OCI-LY1 (cell line): ENCODE data around the gene RAVER1.

Experiments
- H2AFZ ChIP-seq: fragments of 200-600 bp; sonication (generic), shearing (Covaris generic); 2 replicates; pipeline ENCODE4 v1.6.0; 2014; ENCODE audit warnings: antibody characterized with exemption, mild to moderate bottlenecking, low read length
- H3F3A ChIP-seq: fragments of 200-600 bp; sonication (generic), shearing (Covaris generic); 2 replicates; pipeline ENCODE4 v1.6.0; 2014; ENCODE audit warnings: mild to moderate bottlenecking, antibody characterized with exemption, low read length, moderate library complexity; ENCODE audit not compliant: insufficient read depth
- H3K27ac ChIP-seq: fragments of 200-600 bp; sonication (generic); 2 replicates; pipeline ENCODE4 v1.5.1; 2014; ENCODE audit warnings: low read length, mixed run types, mild to moderate bottlenecking, low read depth; ENCODE audit not compliant: poor library complexity, severe bottlenecking
- H3K27me3 ChIP-seq: fragments of 200-600 bp; sonication (generic); 2 replicates; pipeline ENCODE4 v1.6.0; 2014; ENCODE audit warnings: antibody characterized with exemption, mild to moderate bottlenecking, low read length, moderate library complexity; ENCODE audit not compliant: insufficient read depth
- H3K36me3 ChIP-seq: fragments of 200-600 bp; sonication (generic); 2 replicates; pipeline ENCODE4 v1.6.1; 2014; ENCODE audit warnings: mild to moderate bottlenecking, antibody characterized with exemption, low read length, moderate library complexity, mixed read lengths; ENCODE audit not compliant: insufficient read depth
- H3K4me1 ChIP-seq: fragments of 200-600 bp; sonication (generic); 2 replicates; pipeline ENCODE4 v1.5.1; 2014; ENCODE audit warnings: mild to moderate bottlenecking, low read length, moderate library complexity; ENCODE audit not compliant: insufficient read depth, severe bottlenecking
- H3K4me2 ChIP-seq: fragments of 200-600 bp; sonication (generic), shearing (Covaris generic); 2 replicates; pipeline ENCODE4 v1.6.1; 2014; ENCODE audit warnings: low read length
- H3K4me3 ChIP-seq: fragments of 200-600 bp; sonication (generic); 2 replicates; pipeline ENCODE4 v1.5.1; 2014; ENCODE audit warnings: low read length, low read depth, mild to moderate bottlenecking, mixed read lengths; ENCODE audit not compliant: poor library complexity, severe bottlenecking
- H3K79me2 ChIP-seq: fragments of 200-600 bp; shearing (Covaris generic); 2 replicates; pipeline ENCODE4 v1.6.1; 2016; ENCODE audit warnings: mixed run types, low read length, mixed read lengths; ENCODE audit not compliant: insufficient read depth
- H3K9ac ChIP-seq: fragments of 200-600 bp; sonication (generic), shearing (Covaris generic); 2 replicates; pipeline ENCODE4 v1.6.1; 2014; ENCODE audit warnings: mild to moderate bottlenecking, low read length, mixed read lengths
- H3K9me2 ChIP-seq: fragments of 200-600 bp; sonication (generic), shearing (Covaris generic); 2 replicates; pipeline ENCODE4 v1.6.1; 2014; ENCODE audit warnings: low read depth, mild to moderate bottlenecking, low read length, mixed read lengths
- H3K9me3 ChIP-seq: fragments of 200-600 bp; shearing (Covaris generic); 2 replicates; pipeline ENCODE4 v1.6.1; 2014; ENCODE audit warnings: low read length, mixed read lengths
- H4K20me1 ChIP-seq: fragments of 200-600 bp; sonication (generic), shearing (Covaris generic); 2 replicates; pipeline ENCODE4 v1.6.0; 2016; ENCODE audit warnings: mild to moderate bottlenecking, low read length; ENCODE audit not compliant: insufficient read depth
- CTCF ChIP-seq: fragments of 200-600 bp; sonication (generic), shearing (Covaris generic); IDR thresholded peaks from 2 replicates; pipeline ENCODE4 v1.5.1; 2017; ENCODE audit warnings: mild to moderate bottlenecking, antibody characterized with exemption, low read length, moderate library complexity, mixed read lengths
- EZH2 ChIP-seq: fragments of 200-600 bp; sonication (generic), shearing (Covaris generic); IDR thresholded peaks from 2 replicates; pipeline ENCODE4 v1.8.0; 2017; ENCODE audit warnings: borderline replicate concordance, mixed run types, mild to moderate bottlenecking, antibody characterized with exemption, low read length, moderate library complexity, mixed read lengths

The RAVER1 gene

DNA sequence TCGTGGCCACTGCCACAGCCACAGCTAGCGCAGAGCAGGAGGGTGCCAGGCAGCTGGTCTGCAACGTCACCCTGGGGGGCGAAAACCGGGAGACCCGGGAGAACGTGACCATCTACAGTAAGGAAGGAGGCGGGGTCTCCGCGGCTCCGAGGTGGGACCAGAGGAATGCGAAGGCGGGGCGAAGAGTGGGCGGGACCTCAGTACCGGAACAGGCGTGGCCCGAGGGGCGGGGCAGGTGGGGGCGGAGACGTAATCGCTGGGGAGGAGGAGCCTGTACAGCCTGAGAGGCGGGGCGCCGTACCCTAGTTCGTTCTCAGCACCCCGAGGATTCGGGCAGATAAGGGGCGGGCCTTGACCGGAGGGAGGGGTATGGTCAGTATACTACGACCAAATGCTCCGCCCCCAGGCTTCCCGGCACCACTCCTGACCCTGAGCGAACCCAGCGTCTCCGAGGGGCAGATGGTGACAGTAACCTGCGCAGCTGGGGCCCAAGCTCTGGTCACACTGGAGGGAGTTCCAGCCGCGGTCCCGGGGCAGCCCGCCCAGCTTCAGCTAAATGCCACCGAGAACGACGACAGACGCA lies 41.0 kb downstream of the RAVER1 start:
- Histone ChIP-seq H3K79me2 (no peaks in the 10 kb centered on the region), H3K27ac (no peak overlapping the region), H3K4me2 (peak overlapping the region; percentile 93), H3K4me1 (peaks cover 56% of the 10 kb centered on the region), H3K9ac (peak overlapping the region; percentile 17; the same call in 1 of the 2 replicates), H4K20me1 (no peaks in the 10 kb centered on the region), H3K36me3 (no peaks in the 10 kb centered on the region; the same call in 1 of the 2 replicates), H2AFZ (no peak overlapping the region), H3K9me3 (no peaks in the 10 kb centered on the region), H3F3A (no peaks in the 10 kb centered on the region), H3K9me2 (no peaks in the 10 kb centered on the region), H3K27me3 (no peaks in the 10 kb centered on the region; the same call in 1 of the 2 replicates), H3K4me3 (peak overlapping the region; percentile 62)
- TF ChIP-seq CTCF (no peak), EZH2 (no peak)

DNA sequence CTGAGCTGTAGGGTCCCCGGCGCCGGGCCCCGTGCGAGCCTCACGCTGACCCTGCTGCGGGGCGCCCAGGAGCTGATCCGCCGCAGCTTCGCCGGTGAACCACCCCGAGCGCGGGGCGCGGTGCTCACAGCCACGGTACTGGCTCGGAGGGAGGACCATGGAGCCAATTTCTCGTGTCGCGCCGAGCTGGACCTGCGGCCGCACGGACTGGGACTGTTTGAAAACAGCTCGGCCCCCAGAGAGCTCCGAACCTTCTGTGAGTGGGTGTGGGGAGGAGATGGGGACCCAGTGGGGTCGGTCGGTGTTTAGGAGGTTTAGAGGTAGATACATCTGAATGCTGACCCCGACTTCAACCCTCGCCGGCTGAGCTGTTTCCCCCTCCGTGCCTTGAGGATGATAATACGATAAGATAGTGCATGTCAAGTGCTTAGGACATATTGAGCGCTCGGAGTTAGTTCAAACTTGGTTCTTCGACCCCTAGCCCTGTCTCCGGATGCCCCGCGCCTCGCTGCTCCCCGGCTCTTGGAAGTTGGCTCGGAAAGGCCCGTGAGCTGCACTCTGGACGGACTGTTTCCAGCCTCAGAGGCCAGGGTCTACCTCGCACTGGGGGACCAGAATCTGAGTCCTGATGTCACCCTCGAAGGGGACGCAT lies 41.6 kb downstream of the RAVER1 start:
- peak overlapping the region; percentile 62 for H3K4me3 ChIP-seq

GRCh38 chr19:10290876-10291553 lies 42.3 kb downstream of the RAVER1 start:
- H3K9ac ChIP-seq = peak overlapping the region; percentile 41; the same call in 1 of the 2 replicates
- no peaks in the 10 kb centered on the region for H3K9me2 ChIP-seq
- H3F3A ChIP-seq = no peaks in the 10 kb centered on the region
- peaks cover 57% of the 10 kb centered on the region for H3K4me1 ChIP-seq
- TF ChIP-seq EZH2 (no peak), CTCF (no peak)
- peak overlapping the region; percentile 62 for H3K4me3 ChIP-seq
- H3K4me2 ChIP-seq = peak overlapping the region; percentile 93
- no peak overlapping the region for H2AFZ ChIP-seq
- no peaks in the 10 kb centered on the region for H3K27me3 ChIP-seq
- peaks cover 2% of the 10 kb centered on the region for H3K36me3 ChIP-seq
- H3K79me2 ChIP-seq = no peaks in the 10 kb centered on the region
- no peak overlapping the region for H3K27ac ChIP-seq
- no peaks in the 10 kb centered on the region for H4K20me1 ChIP-seq
- no peaks in the 10 kb centered on the region for H3K9me3 ChIP-seq

More for the DNA sequence above, 41.6 kb downstream of the RAVER1 start:
- H3F3A ChIP-seq = no peaks in the 10 kb centered on the region
- H4K20me1 ChIP-seq = no peaks in the 10 kb centered on the region
- H3K9me2 ChIP-seq = no peaks in the 10 kb centered on the region
- H2AFZ ChIP-seq = no peak overlapping the region
- no peaks in the 10 kb centered on the region; the same call in 1 of the 2 replicates for H3K36me3 ChIP-seq
- H3K4me1 ChIP-seq = peaks cover 59% of the 10 kb centered on the region
- TF ChIP-seq EZH2 (no peak), CTCF (no peak)
- H3K9me3 ChIP-seq = no peaks in the 10 kb centered on the region
- no peaks in the 10 kb centered on the region for H3K79me2 ChIP-seq
- peak overlapping the region; percentile 41; the same call in 1 of the 2 replicates for H3K9ac ChIP-seq
- H3K27ac ChIP-seq = no peak overlapping the region
- no peaks in the 10 kb centered on the region; the same call in 1 of the 2 replicates for H3K27me3 ChIP-seq
- peak overlapping the region; percentile 93 for H3K4me2 ChIP-seq
